Adipose tissue (tissue), 3 donors: ENCODE data around the gene COPS7A. TPM values are rescaled to one million over a fixed set of nuclear protein-coding genes. Genes with fewer than 3 reads are reported as not detected.
"Not testable (repeated sequence)": the region's sequence is repeated elsewhere in the genome, so short reads cannot be mapped to it uniquely, and the experiment has no call there.

Experiments used
- H3K27ac ChIP-seq: one replicate; pipeline ENCODE4 v1.5.1; 2013; ENCODE audit warnings: low read depth, low read length
- WGBS, 3 donors: extraction: QIAGEN DNeasy Blood & Tissue Kit; methylation state at CpG; one replicate each; pipeline ENCODE4 v1.1.7; 2013; 5-methylcytosine and 5-hydroxymethylcytosine counted together
- polyA plus RNA-seq, 3 donors: library from polyadenylated mRNA; stranded (reverse); fragments of 200-250 nt; gene quantifications; one replicate each; pipeline ENCODE4 v1.2.3, GENCODE V29; 2013
- donor health status: healthy with polysubstance abuse.
- donor health status: Bipolar disorder and iron deficiency.
- donor health status: healthy.

COPS7A gene
- polyA plus RNA-seq, 3 donors, result 33.5 to 71.9 (median 66.1) TPM

DNA sequence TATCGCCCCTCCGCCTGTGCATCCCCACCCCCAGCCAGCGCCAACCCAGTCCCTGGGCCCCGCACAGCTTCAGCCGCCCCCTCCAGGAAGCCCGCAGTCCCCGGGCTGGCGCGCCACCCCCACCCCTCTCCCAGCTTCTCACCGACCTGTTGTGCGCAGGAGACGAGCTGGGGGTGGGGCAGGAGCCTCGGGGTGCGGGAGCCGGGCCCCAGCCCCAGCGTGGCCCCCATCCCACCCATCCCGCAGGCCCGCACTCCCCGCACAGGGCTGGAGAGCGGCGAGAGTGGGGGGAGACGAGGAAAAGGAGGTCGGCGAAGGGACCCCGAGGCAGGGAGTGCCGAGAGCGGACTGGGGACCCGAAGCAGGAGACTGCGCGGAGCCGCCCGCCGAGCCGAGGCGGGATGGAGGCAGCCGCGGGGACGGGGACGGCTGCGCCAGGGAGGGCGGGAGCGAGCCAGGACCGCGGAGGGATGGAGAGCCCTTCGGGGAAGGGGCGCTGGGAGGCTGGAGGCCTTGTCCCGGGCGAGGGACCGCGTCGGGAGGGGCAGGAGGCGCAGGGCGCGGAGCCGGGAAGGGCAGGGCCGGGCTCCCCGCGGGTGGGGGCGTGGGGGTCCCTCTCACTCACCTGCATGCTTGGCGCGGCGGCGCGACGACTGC is 23.7 kb upstream of the COPS7A start:
- H3K27ac ChIP-seq, result no peak overlapping the region
- 0 to 2% (median 0%) methylated on average over 36 to 65 of the region's 65 CpGs for WGBS, 3 donors

DNA sequence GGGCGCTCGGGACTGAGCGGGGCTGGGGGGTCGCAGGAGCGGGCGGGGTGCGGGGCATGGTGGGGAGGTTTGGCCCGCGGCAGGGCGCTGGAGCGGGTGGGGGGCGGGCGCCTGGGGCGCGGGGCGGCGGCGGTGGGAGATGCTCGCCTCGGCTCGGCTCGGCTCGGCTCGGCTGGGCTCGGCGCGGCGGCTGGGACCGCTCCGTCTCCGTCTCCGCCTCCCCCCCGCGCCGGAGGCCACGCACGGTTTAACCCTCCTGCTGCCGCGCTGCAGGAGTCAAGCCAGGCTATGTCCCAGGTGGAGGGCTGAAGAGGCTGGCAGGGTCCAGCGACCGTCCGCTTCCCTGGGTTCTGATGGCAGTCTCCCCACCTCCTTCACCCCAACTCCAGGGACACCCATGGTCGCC is 23.2 kb upstream of the COPS7A start, which contains the start of gene PIANP:
PIANP (minus strand) TSS at position 170 of the 406 bp plus-strand sequence. CDS start 2,754 bp downstream, outside the sequence.
- H3K27ac ChIP-seq, result no peak within 1 kb of the TSS

DNA sequence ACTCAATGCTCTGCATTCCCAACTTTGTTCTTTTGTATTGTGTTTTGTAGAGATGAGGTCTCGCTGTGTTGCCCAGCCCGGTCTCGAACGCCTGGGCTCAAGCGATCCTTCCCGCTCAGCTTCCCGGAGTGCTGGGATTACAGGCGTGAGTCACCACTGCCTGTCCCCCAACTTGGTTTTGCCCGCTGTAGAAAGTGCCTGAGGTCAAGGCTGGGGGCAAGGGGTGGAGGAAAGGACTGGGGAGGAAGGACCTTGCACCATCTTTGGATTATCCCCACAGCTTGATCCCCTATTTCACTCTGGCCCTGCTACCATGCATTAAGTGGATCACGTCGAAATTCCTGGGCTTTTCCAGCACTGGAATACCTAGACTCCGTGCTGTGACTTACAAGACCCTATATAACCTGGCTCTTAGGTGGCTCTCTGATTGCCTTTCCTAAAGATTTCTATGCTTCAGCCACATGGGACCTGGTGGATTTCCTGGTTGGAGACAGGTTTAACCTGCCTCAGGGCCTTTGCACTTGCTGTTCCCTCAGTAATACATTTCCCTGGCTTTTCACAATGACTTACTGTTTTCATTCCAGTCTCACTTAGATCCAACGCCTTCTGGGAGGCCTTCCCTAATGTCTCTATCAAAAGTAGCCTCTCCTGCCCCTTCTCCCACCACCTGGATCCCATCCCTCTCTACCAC is 22.6 kb upstream of the COPS7A start:
- 28 to 31% (median 29%) methylated on average over 13 of the region's 13 CpGs for WGBS, 3 donors
- no peak overlapping the region for H3K27ac ChIP-seq

More for the DNA sequence above, 23.2 kb upstream of the COPS7A start, which contains the start of gene PIANP:
- 0 to 1% (median 1%) methylated on average over 10 to 40 of the region's 43 CpGs for WGBS, 3 donors

DNA sequence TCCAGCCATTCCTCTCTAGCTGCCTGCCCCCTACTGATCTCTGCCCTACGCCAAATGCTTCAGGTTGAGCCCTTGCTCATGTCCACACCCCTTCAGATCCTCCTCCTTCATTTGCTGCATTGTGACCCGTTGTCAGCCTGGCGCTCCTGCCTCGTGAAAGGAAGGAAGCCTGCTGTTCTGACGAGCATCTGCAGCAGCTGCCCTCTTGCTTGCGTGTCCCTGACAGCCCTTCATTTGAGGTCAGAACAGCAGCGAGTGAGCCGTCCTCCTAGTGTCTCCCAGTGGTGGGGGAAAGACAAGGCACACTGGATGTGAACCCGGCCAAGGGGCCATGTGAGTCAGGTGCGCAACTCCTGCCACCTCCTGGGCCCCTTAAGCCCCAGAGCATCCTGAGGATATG is 20.2 kb upstream of the COPS7A start:
- WGBS, 3 donors, result 12 to 15% (median 14%) methylated on average over 10 of the region's 10 CpGs
- no peak overlapping the region for H3K27ac ChIP-seq

DNA sequence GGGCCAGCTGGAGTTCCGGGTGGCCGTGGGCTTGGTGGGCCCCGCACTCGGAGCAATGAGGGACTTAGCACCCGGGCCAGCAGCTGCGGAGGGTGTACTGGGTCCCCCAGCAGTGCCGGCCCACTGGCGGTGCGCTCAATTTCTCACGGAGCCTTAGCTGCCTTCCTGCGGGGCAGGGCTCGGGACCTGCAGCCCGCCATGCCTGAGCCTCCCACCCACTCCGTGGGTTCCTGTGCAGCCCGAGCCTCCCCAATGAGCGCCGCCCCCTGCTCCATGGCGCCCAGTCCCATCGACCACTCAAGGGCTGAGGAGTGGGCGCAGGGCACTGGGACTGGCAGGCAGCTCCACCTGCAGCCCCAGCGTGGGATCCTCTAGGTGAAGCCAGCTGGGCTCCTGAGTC is 15.5 kb upstream of the COPS7A start:
- not testable (repeated sequence) for H3K27ac ChIP-seq
- WGBS, 3 donors, result 85 to 93% (median 92%) methylated on average over 15 to 21 of the region's 21 CpGs

DNA sequence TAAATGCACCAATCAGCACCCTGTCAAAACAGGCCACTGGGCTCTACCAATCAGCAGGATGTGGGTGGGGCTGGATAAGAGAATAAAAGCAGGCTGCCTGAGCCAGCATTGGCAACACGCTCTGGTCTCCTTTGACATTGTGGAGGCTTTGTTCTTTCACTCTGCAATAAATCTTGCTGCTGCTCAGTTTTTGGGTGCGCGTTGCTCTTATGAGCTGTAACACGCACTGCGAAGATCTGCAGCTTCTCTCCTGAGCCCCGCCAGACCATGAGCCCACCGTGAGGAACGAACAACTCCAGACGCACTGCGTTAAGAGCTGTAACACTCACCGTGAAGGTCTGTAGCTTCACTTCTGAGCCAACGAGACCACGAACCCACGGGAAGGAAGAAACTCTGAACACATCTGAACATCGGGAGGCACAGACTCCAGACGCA is 14.9 kb upstream of the COPS7A start:
- no peak overlapping the region for H3K27ac ChIP-seq
- WGBS, 3 donors, result 53 to 79% (median 66%) methylated on average over 16 of the region's 16 CpGs

DNA sequence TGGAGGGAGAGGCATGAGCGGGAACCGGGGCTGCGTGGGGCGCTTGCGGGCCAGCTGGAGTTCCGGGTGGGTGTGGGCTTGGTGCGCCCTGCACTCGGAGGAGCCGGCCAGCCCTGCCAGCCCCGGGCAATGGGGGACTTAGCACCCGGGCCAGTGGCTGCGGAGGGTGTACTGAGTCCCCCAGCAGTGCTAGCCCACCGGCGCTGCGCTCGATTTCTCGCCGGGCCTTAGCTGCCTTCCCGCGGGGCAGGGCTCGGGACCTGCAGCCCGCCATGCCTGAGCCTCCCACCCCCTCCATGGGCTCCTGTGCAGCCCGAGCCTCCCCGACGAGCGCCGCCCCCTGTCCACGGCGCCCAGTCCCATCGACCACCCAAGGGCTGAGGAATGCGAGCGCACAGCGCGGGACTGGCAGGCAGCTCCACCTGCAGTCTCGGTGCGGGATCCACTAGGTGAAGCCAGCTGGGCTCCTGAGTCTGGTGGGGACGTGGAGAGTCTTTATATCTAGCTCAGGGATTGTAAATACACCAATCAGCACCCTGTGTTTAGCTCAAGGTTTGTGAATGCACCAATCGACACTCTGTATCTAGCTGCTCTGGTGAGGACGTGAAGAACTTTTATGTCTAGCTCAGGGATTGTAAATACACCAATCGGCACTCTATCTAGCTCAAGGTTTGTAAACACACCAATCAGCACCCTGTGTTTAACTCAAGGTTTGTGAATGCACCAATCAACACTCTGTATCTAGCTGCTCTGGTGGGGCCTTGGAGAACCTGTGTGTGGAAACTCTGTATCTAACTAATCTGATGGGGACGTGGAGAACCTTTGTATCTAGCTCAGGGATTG is 7.6 kb upstream of the COPS7A start:
- H3K27ac ChIP-seq, result not testable (repeated sequence)
- 75 to 90% (median 85%) methylated on average over 15 to 21 of the region's 41 CpGs for WGBS, 3 donors

DNA sequence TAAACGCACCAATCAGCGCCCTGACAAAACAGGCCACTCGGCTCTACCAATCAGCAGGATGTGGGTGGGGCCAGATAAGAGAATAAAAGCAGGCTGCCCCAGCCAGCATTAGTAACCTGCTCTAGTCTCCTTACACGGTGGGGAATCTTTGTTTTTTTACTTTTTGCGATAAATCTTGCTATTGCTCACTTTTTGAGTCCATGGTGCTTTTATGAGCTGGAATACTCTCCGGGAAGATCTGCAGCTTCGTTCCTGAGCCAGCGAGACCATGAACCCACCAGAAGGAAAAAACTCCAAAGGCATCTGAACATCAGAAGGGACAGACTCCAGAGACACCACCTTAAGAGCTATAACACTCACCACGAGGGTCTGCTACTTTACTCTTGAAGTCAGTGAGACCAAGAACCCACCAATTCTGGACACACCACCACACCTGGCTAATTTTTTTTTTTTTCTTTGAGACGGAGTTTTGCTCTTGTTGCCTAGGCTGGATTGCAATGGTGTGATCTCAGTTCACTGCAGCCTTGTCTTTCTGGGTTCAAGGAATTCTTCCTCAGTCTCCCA is 6.9 kb upstream of the COPS7A start:
- 75 to 90% (median 79%) methylated on average over 8 of the region's 10 CpGs for WGBS, 3 donors
- H3K27ac ChIP-seq, result no peak overlapping the region

DNA sequence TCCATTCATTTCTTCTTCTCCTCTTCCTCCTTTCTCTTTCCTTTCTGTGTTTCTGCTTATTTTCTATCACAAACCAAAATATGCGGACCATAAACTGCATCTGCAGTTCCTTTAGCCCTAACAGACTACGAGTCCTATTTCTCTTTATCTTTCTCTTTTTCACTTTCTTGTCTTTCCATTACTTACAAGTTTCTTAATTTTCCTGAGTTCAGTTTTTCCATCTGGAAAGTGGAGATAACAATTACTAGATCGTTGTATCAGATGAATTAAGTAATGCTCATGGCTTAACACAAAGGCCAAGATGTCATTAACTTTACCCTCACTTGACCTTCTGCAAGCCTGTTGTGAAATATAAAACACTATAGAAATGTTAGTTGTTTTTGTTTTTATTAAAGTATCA is 983 bp upstream of the COPS7A start:
- 74 to 82% (median 77%) methylated on average over 3 of the region's 3 CpGs for WGBS, 3 donors

DNA sequence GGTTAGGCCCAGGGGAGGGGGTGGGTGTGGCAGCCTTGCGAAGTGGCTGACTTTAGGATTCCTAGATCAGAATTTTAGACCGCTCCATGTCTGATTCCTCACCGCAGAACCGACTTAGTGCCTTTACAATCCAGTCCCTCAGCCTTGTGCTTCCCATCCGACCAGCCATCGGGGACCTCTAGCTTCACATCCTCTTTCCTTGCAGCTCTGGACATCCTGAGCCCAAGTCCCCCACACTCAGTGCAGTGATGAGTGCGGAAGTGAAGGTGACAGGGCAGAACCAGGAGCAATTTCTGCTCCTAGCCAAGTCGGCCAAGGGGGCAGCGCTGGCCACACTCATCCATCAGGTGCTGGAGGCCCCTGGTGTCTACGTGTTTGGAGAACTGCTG is 557 bp downstream of the COPS7A start:
- no peak overlapping the region for H3K27ac ChIP-seq
- WGBS, 3 donors, result 5 to 18% (median 10%) methylated on average over 10 of the region's 10 CpGs

More for the DNA sequence above, 983 bp upstream of the COPS7A start:
- no peak overlapping the region for H3K27ac ChIP-seq

DNA sequence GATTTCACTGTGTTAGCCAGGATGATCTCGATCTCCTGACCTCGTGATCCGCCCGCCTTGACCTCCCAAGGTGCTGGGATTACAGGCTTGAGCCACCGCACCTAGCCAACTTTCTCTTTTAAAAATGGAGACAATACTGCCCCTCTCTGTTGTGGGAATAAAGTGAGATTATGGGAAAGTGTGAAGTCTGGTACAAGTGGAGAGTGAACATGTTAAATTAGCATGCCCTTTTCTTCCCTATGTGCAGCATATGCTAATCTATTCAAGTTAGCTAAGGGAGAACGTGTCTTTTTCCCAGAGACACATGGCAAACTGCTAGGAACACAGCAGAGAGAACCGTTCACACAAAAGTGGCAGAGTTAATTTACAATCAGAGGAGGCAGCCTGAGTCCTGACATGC is 1.5 kb downstream of the COPS7A start:
- 93 to 94% (median 93%) methylated on average over 7 of the region's 7 CpGs for WGBS, 3 donors
- H3K27ac ChIP-seq, result no peak overlapping the region

DNA sequence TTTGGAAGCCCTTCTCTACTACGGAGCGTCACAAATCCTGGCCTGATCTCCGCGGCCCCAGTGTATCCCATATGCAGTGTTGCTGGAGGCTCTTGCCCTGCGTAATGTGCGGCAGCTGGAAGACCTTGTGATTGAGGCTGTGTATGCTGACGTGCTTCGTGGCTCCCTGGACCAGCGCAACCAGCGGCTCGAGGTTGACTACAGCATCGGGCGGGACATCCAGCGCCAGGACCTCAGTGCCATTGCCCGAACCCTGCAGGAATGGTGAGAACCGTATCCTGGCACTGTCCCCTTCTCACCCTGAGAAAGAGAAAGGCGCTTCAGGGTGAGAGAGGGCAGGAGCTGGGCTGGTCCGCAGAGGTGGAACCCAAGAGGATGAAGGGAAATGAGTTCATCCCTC is 5.3 kb downstream of the COPS7A start:
- 93 to 94% (median 94%) methylated on average over 18 of the region's 18 CpGs for WGBS, 3 donors

DNA sequence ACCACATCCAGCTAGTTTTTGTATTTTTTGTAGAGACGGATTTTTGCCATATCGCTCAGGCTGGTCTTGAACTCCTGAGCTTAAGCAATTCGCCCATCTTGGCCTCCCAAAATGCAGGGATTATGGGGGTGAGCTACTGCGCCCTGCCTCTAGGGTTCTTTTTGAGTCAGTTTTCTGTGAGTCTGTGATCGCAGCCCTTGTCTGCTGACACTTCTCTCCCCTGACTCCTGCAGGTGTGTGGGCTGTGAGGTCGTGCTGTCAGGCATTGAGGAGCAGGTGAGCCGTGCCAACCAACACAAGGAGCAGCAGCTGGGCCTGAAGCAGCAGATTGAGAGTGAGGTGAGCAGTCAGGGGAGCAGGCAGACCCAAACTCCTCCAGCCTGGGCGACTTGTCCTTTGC is 6.3 kb downstream of the COPS7A start:
- H3K27ac ChIP-seq, result no peak overlapping the region
- WGBS, 3 donors, result 90 to 95% (median 93%) methylated on average over 8 of the region's 8 CpGs

More for the DNA sequence above, 5.3 kb downstream of the COPS7A start:
- no peak overlapping the region for H3K27ac ChIP-seq

DNA sequence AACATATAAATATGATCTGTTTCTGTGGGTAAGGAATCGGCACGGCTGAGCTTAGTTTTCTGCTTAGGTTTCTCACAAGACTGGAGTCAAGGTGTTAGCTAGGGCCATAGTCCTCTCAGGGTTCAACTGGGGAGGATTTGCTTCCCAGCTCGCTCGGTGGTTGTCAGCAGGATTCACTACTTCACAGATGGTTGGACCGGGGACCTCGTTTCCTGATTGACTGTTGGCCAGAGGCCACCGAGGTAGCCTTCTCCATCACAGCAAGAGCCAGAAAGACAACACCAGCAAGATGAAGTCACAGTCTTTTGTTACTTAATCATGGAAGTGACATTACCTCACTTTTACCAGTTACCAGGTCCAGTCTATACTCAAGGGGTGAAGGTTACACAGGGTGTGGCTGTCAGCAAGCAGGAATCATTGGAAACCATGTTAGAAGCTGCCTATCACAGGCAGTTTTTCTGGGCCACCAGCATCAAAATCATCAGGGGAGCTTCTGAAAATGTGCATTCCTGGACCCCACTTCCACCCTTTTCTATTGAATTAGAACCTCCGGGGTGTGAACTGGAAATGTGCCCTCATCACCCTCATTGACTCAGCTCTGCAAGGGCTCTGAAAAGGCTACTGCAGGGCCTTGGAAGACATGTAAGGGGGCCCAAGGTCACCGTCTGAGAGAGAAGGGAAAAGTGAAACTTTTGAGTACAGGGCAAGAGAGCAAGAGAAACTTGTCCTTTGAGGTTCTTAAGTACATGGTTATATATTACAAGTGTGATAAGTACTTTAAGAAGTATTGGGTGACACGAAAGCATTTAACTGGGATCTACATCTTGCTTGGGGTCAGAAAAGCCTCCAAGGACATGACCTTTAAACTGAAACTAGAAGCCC is 10.9 kb downstream of the COPS7A start:
- H3K27ac ChIP-seq, result no peak overlapping the region
- 66 to 78% (median 71%) methylated on average over 10 of the region's 10 CpGs for WGBS, 3 donors

DNA sequence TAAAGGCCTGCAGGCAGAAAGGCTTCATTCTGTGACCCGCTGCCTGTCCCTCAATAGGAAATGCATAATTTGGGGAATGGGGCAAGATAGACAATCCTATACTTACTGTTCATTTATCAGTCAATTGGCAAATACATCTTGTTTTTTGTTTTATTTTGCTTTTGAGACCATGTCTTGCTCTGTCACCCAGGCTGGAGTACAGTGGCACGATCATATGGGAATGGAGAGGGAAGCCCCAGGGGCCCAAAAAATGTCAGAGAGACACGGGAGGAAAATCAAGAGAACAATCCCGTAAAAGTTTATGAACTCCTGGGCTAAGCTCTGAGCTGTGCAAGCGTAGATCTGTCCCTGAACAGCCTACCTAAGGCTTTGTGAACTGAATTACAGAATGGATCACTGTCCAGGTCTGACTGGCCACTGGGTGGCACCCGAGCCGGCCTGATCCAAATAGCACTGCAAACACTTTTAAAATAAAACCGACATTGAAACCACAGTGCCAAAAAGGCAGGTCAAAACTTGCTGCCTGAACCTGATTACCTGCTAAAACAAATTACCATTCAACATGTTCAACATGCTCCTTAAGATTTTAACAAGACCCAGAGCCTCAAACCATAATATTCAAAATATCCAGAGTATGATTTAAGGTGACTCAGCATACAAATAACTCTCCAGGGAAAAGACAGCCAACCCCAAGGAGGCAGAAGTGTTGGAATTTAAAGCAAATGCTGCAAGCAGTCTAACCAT is 11.8 kb downstream of the COPS7A start:
- WGBS, 3 donors, result 36 to 43% (median 36%) methylated on average over 8 of the region's 8 CpGs
- no peak overlapping the region for H3K27ac ChIP-seq

DNA sequence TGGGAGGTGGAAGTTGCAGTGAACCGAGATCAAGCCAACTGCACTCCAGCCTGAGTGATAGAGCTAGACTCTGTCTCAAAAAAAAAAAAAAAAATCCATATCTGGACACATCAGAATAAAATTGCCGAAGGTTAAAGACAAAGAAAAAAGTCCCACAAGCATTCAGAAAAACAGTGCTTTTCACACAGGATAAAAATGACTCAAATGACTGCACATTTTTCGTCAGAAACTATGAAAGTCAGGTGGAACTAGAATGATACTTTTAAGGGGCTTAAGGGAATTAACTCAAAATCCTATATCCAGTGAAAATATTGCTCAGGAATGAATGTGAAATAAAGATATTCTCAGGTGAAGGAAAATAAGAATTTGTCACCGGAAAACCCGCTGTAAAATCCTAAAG is 12.9 kb downstream of the COPS7A start:
- no peak overlapping the region for H3K27ac ChIP-seq
- 94 to 97% (median 95%) methylated on average over 5 of the region's 5 CpGs for WGBS, 3 donors

DNA sequence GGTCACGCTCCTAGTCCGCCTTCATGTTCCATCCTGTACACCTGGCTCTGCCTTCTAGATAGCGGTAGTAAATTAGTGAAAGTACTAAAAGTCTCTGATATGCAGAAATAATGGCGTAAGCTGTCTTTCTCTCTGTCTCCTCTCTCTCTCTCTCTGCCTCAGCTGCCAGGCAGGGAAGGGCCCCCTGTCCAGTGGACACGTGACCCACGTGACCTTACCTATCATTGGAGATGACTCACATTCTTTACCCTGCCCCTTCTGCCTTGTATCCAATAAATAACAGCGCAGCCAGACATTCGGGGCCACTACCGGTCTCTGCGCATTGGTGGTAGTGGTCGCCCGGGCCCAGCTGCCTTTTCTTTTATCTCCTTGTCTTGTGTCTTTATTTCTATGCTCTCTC is 18.2 kb downstream of the COPS7A start:
- H3K27ac ChIP-seq, result not testable (repeated sequence)
- WGBS, 3 donors, result 68 to 84% (median 78%) methylated on average over 9 to 12 of the region's 12 CpGs
